DMS53 treated with DMSO at 0.1 percent for 48 hours (cell line): ENCODE measurements around the gene INVS.
"Not testable (repeated sequence)": the region's sequence is repeated elsewhere in the genome, so short reads cannot be mapped to it uniquely, and the experiment has no call there.

ENCODE experiments used
- DNase-seq: peaks from one replicate; lab custom pipeline; 2025; ENCODE audit not compliant: unreplicated experiment; lab: John Stamatoyannopoulos, UW

Gene INVS

DNA sequence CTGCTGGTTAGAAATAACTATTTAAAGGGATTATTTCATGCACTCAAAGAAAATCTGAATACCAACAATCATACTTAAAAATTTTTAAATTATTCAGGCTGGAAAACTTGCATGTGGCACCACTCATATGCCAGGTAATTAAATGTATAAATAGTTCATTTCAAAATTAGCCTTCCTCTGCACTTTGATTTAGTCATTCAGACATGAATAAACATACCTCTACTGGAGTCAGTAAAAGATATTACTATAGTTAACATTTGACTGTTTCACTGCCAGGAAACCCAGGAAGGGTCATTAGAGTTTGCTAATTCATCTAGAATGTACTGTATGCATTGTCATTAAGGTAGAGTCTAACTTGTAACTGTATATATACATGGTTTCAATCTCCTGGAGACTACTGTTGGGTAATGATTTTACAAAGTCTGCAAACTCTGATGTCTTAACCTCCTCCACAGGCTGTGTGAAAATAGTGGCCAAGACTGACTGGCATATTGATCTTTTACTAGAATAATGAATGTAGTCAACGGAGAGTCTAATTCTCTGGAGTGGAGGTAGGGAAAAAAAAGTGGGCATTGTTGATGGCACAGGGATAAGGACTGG is 210.0 kb downstream of the INVS start:
- no peak for DNase-seq

DNA sequence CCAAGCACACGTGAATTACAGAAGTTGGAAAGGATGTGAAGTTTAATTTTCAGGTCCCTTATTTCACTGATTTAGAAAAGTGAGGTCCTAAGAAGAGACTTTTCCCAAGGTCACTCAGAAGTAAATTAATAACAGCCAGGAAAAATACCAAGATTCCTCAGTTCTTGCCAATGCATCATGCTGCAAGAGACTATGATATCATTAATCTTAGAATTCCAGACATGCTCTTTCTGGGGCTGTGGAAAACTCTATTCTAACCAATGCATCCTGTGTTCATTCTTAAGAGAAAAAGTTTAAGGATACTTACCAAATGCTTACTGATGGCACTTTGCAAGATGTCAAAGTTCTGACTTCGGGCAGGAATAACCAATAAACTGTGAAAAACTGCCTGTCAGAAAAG is 210.9 kb downstream of the INVS start:
- no peak for DNase-seq

DNA sequence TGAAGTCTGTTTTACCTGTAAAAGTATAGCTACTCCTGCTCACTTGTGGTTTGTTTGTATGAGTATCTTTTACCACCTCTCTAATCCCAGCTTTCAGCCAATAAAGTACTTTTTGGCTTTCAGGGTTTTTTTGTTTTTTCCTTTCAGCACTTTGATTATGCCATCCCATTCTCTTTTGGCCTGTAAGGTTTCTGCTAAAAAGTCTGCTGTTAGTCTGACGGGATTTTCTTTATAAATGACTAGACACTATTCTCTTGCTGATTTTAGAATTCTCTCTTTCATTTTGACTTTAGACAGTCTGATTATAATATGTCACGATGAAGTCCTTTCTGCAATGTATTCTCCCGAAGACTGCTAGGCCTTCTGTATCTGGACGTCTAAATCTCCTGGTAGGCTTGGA is 216.5 kb downstream of the INVS start:
- no peak for DNase-seq

DNA sequence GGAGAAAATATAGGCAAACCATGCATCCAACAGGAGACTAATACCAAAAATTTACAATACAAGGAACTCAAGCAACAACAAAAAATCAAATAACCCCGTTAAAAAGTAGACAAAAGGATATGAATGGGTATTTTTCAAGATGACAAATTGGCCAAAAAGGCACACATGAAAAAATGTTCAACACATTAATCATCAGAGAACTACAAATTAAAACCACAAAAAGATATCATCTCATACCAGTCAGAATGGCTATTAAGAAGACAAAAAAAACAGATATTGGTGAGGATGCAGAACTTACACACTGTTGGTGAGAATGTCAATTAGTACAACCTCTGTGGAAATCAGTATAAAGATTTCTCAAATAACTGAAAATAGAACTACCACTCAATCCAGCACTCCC is 218.7 kb downstream of the INVS start:
- DNase-seq = no peak

DNA sequence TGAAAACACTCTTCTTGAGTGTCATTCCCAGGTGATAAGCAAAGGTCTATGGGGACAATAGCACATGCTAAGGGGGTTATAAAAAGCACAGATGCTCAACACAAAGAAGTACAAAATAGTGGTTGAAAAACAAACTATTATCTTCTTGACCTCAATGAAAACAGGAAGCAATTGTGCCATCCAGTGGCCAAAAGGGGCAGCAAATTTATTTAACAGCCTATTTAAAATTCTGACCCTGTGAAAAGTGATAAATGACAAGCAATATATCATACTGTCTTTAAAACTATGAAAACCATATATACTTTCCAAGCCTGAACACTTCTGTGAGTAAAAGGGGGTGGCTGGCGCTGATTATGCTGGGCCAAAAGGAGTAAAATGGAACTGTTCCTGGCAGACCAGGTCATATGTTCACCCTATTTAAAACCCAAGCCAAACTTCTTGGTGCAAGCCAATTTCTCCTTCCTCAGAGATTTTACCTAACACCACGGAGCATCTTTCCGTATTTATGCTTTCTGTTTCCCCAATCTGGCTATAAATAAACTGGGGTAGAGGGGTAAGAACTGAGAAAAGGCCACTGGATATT is 224.0 kb downstream of the INVS start:
- no peak for DNase-seq

DNA sequence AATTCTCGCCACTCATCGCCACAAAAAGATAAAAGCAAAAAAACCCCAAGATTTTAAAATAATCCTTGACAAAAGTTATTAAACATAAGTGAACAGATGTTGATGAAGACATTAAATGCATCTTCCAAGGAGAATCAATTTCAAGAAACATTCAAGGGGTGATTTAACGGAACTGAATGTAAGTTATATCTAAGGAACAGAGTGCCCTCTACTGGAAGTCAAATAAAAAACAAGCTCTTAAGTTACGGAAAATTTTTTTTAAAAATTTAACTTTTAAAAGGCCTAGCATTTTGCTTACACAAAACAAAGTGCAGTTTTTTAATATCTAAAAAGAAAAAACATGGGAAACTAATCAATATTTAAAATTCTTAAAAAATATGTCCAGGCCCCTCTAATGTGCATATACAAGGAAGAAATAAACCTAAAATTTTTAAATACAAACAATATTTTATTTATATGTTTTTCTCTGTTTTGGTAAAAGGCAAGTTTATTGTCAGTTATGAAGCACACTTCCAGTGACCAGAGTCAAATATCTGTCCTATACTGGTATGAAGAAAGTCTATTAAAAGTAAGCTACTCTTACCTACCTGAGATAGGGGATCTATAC is 225.7 kb downstream of the INVS start:
- no peak for DNase-seq

DNA sequence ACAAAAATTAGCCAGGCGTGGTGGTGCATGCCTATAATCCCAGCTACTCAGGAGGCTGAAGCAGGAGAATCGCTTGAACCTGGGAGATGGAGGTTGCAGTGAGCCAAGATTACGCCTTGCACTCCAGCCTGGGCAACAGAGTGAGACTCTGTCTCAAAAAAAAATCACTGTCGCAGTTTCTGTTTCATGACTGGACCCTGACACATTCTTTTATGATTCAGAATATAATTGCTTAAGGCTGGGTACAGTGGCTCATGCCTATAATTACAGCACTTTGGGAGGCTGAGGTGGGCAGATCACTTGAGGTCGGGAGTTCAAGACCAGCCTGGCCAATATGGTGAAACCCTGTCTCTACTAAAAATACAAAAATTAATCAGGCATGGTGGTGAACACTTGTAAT is 239.7 kb downstream of the INVS start:
- not testable (repeated sequence) for DNase-seq

DNA sequence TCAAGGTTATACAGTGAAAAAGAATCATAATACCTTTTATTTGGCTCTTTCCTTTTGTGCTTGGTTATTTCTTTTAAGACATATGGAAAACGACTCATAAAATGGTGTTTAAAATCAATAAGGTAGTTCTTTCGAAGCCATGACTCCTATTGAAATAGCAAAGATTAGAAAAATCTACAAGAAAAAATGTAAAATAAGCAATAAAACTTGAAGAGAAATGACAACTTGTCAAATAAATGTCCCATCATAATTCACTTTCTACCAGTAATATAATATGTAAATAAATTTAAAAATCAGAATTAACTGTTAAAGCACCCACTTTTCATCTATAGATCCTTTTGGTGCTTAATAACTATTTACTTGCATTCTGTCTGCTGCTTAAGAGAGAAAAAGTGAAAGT is 241.2 kb downstream of the INVS start:
- DNase-seq = no peak

DNA sequence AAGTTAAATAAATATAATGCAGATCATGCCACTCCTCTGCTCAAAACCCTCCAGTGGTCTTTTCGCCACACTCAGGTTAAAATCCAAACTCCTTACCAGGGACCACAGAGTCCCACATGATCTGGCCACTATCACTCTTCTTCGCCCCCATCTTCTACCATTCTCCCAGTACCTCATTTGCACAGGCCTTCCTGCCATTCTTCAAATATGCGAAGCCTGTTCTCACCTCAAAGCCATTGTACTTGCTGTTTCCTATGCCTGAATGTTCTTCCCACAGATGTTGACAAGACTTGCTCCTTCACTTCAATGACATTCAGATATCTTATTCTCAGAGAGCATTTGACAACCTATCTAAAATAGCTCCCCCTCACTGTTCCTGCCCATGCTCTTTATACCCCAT is 242.8 kb downstream of the INVS start:
- no peak for DNase-seq

DNA sequence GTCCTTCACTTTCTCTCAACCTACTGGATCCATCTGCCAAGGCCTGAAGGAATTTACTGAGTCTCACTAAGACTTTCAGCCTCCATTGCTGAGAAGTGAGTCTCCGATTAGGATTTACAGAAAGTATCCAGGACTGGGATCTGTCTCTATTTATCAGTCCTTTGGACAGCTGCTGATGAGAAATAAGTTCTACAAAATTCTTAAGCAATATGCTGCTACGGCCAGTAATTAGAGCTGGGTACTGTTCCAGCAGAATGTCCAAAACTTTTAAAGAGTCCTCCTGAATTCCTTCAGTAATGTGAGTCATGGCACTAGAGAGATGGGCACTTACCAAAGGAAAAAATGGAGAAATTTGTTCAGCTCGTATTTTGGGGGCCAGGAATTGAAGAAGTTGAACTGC is 247.8 kb downstream of the INVS start:
- DNase-seq = no peak

DNA sequence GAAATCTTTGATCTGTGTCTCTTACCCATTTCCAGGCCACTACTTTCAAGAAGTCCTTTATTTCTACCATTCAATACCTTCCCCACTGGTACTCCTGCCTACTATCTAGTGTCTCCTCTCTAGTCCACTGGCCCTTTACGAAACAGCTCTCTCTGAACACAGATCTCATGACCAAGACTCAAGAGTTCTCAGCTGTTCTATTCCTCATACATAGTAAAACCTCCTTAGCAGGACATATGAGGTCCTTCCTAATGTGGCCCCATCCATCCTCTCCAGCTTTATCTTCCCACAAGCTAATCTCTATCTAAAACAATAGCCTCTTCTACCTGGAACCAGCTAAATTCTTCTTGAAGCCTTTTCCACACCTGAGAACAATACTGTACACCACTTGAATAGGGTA is 251.1 kb downstream of the INVS start:
- no peak for DNase-seq
